ENCODE results near the gene MFAP4.

DNA sequence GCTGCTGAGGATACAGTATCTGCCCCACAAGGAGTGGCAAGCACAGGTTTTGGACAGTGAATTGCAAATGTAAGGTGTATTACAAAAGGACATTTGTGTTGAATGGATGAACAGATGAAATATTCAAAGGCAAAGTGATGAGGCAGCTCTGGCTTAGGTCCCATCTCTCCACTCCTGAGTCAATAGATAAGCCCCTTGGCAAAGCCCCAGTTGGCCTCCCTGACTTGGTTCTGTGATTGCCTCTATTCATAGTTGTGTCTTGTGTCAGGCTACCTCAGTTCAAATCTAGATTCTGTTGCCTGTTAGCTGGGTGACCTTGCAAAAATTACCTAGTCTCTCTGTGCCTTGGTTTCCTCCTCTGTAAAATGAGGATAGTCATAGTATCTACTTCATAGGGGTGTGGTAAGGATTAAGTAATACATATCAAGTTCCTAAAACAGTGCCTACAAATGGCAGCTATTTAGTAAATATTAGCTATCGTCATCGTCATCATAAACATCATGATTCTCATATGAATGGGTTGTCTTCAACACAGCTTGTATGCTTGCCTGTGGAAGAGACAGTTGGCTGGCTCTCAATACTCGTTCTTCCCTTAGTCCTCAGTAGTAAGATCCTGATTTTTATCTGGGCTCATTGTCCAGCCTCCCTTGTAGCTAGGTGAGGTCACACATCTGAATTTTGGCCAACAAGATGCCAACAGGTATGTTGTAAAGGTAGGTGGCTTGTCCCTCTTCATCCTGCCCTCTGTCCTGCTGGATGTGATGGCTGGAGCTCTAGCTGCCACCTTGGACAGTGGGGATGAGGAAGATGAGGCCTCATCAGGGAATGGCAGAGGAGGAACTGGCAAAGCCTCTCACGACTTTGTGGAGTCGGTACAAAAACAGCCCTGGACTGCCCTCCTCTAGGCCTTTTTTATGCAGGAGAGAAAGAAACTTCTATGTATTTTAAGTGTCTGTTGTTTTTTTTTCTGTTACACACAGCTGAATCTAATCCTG is 2.1 kb upstream of the MFAP4 start:
- no peak for TF ChIP-seq SPI1 (IDR thresholded peaks at IDR 0.05; ENCODE audit: borderline replicate concordance, low read depth)
- TF ChIP-seq, protein P1, sequence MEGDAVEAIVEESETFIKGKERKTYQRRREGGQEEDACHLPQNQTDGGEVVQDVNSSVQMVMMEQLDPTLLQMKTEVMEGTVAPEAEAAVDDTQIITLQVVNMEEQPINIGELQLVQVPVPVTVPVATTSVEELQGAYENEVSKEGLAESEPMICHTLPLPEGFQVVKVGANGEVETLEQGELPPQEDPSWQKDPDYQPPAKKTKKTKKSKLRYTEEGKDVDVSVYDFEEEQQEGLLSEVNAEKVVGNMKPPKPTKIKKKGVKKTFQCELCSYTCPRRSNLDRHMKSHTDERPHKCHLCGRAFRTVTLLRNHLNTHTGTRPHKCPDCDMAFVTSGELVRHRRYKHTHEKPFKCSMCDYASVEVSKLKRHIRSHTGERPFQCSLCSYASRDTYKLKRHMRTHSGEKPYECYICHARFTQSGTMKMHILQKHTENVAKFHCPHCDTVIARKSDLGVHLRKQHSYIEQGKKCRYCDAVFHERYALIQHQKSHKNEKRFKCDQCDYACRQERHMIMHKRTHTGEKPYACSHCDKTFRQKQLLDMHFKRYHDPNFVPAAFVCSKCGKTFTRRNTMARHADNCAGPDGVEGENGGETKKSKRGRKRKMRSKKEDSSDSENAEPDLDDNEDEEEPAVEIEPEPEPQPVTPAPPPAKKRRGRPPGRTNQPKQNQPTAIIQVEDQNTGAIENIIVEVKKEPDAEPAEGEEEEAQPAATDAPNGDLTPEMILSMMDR (IDR thresholded peaks at IDR 0.05; ENCODE audit: insufficient read depth, low read length), result no peak
- no peak for TF ChIP-seq POLR2AphosphoS5 (IDR thresholded peaks at IDR 0.05; ENCODE audit: low read depth)
- TF ChIP-seq, protein P2, sequence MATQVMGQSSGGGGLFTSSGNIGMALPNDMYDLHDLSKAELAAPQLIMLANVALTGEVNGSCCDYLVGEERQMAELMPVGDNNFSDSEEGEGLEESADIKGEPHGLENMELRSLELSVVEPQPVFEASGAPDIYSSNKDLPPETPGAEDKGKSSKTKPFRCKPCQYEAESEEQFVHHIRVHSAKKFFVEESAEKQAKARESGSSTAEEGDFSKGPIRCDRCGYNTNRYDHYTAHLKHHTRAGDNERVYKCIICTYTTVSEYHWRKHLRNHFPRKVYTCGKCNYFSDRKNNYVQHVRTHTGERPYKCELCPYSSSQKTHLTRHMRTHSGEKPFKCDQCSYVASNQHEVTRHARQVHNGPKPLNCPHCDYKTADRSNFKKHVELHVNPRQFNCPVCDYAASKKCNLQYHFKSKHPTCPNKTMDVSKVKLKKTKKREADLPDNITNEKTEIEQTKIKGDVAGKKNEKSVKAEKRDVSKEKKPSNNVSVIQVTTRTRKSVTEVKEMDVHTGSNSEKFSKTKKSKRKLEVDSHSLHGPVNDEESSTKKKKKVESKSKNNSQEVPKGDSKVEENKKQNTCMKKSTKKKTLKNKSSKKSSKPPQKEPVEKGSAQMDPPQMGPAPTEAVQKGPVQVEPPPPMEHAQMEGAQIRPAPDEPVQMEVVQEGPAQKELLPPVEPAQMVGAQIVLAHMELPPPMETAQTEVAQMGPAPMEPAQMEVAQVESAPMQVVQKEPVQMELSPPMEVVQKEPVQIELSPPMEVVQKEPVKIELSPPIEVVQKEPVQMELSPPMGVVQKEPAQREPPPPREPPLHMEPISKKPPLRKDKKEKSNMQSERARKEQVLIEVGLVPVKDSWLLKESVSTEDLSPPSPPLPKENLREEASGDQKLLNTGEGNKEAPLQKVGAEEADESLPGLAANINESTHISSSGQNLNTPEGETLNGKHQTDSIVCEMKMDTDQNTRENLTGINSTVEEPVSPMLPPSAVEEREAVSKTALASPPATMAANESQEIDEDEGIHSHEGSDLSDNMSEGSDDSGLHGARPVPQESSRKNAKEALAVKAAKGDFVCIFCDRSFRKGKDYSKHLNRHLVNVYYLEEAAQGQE (IDR thresholded peaks at IDR 0.05; ENCODE audit: insufficient replicate concordance, low read depth), result no peak
